Measurements from ENCODE around the gene USF1.

USF1 gene, protein sequence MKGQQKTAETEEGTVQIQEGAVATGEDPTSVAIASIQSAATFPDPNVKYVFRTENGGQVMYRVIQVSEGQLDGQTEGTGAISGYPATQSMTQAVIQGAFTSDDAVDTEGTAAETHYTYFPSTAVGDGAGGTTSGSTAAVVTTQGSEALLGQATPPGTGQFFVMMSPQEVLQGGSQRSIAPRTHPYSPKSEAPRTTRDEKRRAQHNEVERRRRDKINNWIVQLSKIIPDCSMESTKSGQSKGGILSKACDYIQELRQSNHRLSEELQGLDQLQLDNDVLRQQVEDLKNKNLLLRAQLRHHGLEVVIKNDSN

DNA sequence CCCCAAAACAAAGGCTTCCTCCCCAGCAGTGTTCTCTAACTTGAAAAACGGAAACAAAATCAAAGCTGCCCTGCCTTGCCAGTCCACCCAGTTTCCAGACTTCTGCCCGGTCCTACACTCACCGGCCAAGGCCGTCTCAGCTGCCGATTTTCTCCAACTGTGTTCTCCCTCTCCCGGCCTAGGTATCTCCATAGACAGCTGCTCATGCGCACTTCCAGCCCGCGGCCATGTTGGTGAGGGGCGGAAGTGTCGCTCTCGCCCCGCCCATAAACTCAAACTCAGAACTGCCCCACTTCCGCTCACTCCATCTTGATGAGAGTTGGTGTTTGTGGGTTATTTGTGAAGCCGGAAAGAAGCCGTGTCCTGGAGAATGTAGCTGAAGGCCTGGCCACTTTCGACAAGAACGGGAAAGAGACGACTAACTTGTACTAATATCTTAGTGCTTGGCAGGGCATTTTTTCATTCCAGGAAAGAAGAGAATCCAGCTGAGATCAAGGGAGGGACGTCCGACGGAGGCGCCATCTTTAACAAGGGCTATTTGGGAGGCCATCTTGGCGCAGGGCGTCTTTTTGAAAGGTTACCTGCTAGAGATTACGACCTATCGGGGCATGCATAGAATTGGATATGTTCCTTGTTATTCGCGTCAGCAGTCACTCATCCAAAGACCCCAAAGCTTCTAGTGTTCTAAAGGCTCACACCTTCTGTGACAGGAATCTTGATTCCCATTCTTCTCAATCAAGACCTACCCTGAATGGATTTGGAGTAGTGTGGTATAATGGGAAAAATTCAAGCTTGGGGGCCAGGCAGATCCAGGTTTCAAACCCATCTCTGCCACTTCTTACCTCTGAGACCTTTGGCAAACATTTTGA lies at the start of gene USF1:
Gene USF1, minus strand, starts transcription at position 242 of the 869 bp plus-strand sequence. CDS start 2,702 bp downstream, outside the sequence.
- DNase-seq, result peak; percentile 97
- in situ Hi-C loops (cut with HindIII; ENCODE audit: low pct_ligation_motif_present, low pct_unique_long_range_greater_than_20kb, low sequenced_read_pairs), result no loop called here

DNA sequence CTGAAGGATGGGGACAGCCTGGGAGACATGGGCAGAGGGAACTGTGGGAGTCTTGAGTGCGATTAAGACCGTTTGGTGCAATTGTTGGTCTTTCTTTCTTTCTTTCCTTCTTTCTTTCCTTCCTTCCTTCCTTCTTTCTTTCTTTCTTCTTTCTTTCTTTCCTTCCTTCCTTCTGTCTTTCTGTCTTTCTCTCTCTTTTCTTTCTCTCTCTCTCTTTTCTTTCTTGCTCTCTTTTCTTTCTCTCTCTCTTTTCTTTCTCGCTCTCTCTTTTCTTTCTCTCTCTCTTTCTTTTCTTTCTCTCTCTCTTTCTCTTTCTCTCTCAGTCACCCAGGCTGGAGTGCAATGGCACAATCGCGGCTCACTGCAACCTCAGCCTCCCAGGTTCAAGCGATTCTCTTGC lies 49.5 kb upstream of the USF1 start:
- no peak for DNase-seq
- in situ Hi-C loops (cut with HindIII; ENCODE audit: low pct_ligation_motif_present, low pct_unique_long_range_greater_than_20kb, low sequenced_read_pairs), result no loop called here

DNA sequence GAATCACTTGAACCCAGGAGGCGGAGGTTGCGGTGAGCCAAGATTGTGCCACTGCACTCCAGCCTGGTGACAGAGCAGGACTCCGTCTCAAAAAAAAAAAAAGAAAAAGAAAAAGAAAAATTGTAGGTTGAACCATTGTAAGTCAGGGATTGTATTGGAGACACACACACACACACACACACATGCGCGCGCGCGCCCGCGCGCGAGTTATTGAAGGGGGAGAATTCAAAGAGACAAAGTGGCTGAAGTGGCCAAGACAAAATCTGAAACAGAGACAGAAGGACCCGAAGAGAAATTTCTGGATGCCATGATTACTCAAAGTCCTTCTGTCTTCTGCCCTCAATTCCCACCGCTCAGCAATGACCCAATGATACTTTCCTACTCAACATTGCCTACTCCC lies 48.7 kb upstream of the USF1 start:
- in situ Hi-C loops (cut with HindIII; ENCODE audit: low pct_ligation_motif_present, low pct_unique_long_range_greater_than_20kb, low sequenced_read_pairs), result no loop called here
- DNase-seq, result no peak

DNA sequence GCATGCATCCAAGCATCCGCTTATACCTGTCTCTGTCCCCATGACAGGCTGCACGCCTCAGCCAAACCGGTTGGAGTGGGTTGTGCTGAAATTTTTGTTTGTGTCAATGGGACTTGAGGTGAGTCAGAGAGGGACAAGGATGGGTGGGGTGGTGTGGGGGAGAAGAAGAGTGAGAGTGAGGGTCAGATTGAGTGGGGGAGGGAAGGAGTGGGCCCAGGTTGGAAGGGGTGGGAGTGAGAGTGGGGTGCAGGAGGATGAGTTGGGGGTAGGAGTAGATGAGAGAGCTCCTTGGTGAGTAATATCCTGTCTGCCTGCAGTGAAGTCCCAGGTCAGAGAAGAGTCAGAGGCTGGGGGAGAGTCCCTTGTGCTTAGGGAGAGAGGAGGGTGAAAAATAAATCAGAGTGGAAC lies 46.8 kb upstream of the USF1 start:
- in situ Hi-C loops (cut with HindIII; ENCODE audit: low pct_ligation_motif_present, low pct_unique_long_range_greater_than_20kb, low sequenced_read_pairs), result no loop called here
- DNase-seq, result no peak

DNA sequence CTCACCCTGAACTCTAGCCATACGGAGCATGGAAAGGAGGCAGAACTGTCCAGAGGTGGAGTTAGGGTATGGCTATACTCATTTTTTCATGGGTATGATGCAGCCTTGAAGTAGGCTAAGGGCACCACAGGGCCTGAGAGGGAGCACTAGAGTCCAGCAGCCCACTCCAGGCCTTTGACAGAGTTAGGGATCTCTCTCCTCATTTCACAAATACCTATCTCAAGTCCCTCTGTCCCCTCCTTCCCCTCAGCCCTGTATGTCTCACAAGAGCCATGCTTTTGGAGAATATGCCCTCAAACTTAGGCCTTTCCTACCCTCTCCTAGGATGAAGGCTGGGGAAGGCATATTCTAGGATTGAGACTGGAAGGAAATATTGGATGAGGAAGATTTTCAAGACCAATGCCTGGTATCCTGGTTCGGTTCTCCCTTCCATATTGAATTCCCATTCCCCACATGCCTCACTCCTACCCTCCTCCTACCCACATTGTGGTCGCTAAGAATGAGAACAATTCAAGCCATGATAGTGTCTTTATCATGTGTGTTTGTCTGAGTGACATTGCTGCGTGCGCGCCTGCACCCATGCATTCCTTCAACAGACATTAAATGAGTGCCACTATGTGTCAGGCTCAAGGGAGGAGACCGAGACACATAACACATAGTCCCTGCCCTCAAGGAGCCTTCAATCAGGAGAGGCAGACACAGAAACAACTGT lies 46.2 kb upstream of the USF1 start:
- DNase-seq, result no peak
- in situ Hi-C loops (cut with HindIII; ENCODE audit: low pct_ligation_motif_present, low pct_unique_long_range_greater_than_20kb, low sequenced_read_pairs), result no loop called here

DNA sequence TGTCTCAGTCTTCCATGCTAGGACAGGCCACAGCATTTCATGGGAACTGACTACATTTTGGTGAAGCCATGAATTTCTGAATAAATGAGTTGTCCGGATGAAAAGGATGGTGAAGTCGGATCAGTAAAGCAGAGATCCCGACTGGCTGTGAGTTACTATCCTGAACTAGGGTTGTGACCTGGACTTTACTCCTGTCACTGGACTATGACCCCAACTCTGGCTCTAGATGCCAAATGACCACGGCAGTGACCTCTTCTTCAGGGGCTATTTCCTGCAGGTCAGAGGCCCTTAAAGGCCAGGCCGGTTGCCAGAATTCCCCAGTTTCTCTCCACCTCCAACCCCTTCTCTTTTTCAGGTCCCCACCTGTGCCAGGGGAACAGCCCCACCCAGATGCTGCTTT lies 45.3 kb upstream of the USF1 start:
- in situ Hi-C loops (cut with HindIII; ENCODE audit: low pct_ligation_motif_present, low pct_unique_long_range_greater_than_20kb, low sequenced_read_pairs), result no loop called here
- no peak for DNase-seq

DNA sequence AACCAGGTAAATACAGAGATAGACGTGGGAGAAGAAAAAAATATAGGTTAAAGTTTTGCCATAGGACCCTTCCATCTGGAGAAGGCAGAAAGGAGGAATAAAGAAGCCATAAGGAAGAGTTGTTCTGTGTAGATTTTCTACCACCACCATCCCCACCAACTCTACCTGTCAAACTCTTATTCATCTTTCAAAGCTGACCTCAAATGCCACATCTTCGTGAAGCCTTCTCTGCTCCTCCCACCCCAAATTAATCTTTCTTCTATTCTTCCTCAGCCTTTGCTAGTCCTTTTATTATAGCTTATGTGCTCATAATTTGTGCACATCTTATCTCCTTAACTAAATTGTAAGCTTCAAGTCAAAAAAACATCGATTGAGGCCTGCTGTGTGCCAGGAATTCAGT lies 44.8 kb upstream of the USF1 start:
- no peak for DNase-seq
- in situ Hi-C loops (cut with HindIII; ENCODE audit: low pct_ligation_motif_present, low pct_unique_long_range_greater_than_20kb, low sequenced_read_pairs), result no loop called here

DNA sequence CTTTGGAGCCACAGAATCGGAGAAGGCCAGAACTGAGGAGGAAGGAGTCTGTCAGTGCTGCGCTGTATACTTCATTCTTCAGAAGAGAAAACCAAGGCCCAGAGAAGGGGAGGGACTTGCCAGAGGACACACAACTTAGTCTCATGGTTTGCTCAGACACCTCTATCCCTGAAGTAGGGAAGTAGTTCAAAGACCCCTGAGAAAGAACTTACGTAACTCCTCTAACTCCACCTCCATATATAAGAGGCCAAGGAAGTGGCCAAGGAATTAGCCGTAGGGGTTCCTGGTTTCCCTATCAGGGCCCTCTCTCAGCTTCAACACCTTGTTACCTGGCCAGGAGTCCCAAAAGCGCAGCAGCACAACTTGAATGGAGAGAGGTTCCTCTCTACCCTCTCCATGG lies 44.2 kb upstream of the USF1 start:
- in situ Hi-C loops (cut with HindIII; ENCODE audit: low pct_ligation_motif_present, low pct_unique_long_range_greater_than_20kb, low sequenced_read_pairs), result no loop called here
- no peak for DNase-seq

DNA sequence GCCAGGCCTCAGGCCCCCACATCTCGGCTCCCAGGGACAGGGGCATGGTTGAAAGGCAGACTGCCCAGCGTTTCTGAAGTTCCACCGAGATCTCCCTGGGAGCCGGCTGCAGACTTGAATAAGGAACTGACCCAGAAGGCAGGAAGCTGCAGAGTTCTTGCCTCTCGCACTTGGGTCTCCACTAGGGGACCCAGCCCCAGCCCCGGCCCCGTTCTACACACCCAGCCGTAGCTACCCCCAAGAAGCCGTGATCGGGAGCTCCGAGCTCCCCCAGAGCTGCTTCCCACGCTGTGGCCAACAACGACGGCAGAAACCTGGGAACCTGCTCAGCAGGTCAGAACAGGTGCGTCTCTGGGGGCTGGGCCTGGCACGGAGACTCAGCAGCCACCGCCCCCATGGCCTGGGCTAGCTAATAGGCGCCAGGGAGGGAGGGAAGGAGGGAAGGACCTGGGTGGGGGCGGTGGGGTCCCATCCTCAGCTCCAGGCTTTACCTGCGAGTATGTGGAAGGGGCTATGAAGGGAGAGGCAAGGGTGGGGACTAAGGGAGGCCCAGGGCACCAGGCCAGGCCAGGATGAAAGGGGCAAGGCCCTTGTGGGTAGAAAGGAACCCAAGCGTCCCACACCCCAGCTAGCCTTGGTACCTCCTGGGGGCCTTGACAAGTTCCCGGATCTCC lies 43.6 kb upstream of the USF1 start, which contains the start of gene NECTIN4:
Gene NECTIN4, minus strand, starts transcription at position 308 of the 674 bp plus-strand sequence. Its CDS starts 262 bp downstream, at position 46.
- in situ Hi-C loops (cut with HindIII; ENCODE audit: low pct_ligation_motif_present, low pct_unique_long_range_greater_than_20kb, low sequenced_read_pairs), result no loop called here
- DNase-seq, result no peak

DNA sequence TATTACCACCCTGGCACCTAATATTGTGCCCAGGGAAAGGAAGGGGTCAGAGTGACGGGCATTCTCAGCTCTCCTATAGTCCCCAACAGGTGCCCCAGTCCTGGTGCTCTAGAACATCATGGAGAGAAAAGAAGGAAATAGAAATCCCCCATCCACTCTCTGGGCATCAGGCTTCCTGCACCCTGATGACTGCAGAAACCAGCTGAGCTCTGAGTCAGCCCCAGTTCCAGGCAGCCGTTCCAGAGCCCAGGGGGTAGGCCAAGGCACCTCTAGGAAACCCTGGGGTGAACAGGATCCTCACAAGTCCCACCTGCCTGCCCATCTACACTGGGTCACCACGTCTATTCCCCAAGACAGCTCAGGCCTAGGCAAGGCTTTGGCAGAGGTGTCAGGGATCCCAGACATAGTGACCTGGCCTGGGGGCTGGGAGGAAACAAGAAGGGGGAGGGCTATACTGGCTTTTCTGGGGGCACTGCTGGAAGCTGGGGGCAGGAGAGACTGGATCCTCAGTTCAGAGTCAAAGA lies 42.9 kb upstream of the USF1 start:
- DNase-seq, result peak; percentile 66
- in situ Hi-C loops (cut with HindIII; ENCODE audit: low pct_ligation_motif_present, low pct_unique_long_range_greater_than_20kb, low sequenced_read_pairs), result no loop called here

DNA sequence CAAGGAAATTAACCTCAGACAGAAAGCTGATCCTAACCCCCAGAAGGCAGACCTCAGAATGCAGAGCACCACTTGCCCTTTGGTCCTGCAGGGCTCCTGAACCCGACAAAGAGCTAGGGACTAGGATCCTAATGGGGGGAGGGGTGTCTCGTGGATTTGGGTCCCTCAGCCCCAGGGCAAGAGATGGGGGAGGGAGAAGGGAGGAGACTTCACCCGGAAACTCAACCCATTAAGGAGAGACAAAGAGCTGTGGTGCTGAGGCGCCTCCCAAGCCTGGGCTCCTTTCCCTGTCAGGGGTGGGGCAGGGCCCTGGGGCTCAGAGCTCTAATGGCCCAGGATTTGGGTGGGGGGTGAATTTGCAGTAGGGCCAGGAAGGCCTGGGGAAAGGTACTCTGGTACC lies 40.7 kb upstream of the USF1 start:
- in situ Hi-C loops (cut with HindIII; ENCODE audit: low pct_ligation_motif_present, low pct_unique_long_range_greater_than_20kb, low sequenced_read_pairs), result no loop called here
- no peak for DNase-seq

DNA sequence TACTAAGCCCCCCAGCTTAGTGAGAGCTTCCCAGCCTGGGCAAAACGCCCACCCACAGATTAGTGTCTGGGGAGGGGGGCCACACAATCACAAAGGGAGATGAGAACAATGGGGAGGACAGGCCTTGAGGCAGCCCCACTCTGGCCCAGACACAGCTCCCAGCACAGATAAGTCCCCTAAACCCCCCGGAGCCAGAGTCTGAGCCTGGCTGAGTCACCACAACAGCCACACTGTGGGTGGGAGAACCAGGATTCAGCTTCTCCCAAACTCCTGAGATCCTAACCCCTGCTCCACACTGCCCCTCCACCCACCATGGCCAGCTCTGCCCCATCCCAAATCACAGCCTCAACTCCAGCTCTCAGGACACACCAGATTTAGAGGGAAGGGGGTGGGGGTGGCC lies 39.4 kb upstream of the USF1 start:
- in situ Hi-C loops (cut with HindIII; ENCODE audit: low pct_ligation_motif_present, low pct_unique_long_range_greater_than_20kb, low sequenced_read_pairs), result no loop called here
- no peak for DNase-seq

DNA sequence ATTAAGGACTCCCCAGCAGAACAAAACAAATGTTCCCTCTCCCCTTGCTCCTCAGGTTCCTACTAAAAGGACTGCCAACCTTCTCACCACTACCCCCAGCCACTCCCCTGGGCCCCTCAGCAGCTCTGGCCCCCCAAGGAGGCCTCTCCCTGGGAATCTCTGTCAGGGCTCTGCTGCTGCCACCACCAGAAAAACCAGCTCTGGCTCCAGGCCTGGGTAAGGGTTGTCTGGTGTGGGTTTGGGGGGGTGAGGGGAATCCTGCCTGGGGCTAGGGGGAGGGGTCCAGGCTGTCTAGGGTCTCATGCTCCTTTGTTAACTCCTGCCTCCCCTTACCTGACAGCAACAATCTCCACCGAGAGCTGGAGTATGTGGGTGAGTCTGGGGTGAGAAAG lies 38.8 kb upstream of the USF1 start:
- no peak for DNase-seq
- in situ Hi-C loops (cut with HindIII; ENCODE audit: low pct_ligation_motif_present, low pct_unique_long_range_greater_than_20kb, low sequenced_read_pairs), result no loop called here

DNA sequence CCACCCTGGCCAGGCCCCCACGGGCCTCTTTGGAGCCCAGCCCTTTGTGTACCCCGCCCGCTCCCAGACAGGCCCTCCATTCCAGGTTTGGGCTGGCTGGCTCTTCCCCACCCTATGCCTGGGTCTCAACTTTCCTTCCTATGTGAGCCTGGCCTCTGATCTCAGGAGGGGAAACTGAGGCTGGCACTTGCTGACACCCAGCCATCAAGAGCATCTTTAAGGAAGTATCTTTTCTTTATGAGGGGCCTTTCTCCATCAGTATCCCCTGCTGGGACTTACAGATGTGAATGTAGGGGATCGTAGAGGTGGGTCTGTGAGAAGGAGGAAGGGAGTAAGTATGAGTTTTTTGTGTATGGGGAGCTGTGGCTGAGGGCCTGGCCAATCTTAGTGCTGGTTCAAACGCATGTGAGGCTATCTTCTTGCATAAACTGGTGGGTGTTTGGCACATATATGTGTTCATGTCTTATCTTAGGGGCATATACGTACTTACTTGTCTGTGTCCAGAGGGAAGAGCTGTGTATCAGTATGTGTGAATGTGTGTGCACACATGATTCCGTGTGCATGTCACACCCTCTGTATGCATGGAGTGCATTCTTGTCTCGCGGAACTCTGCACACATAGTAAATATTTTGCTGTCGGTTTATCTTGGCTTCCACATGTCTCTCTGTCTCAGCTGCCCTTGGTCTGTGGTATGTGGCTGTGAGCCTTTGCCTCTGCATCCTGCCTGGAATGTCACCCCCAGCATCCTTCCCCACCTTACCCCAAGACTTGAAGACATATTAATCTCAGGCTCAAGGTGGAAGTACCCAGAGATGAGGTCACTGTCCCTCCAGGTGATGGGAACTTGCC lies 38.2 kb upstream of the USF1 start:
- in situ Hi-C loops (cut with HindIII; ENCODE audit: low pct_ligation_motif_present, low pct_unique_long_range_greater_than_20kb, low sequenced_read_pairs), result no loop called here
- DNase-seq, result no peak

DNA sequence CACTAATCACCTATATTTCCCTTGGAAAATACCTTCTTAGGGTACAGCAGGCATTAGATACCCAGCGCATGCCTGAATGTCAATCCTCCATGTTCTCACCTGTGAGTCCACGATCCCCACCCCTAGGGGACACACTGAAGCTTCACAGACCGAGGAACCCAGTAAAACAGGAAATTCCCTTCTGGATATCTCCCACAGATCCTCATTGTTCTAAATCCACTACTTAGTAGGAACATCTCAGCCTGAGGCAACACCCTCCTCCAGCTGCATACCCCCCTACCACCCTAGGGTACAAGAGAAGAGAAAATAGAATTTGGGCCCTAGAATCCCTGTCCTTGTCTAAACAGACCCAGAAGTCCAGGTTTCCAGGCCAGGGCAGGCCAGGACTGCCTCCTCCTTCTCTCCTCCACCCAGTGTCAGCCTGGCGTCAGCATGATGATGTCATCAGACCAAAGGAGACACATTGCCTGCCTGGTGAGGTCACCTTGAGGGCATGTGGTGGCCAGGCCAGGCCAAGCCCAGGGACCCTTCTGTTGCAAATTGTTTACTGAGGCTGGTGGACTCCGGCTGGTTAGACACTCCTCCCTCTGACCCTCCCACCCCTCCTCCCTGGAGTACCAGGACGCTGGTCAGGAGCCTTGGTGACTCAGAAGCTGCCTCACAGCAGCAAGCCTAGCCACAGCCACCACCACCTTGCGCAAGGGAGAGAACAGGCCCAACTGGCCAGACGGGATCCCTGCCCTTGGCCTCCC lies 37.4 kb upstream of the USF1 start:
- peak; percentile 86 for DNase-seq
- in situ Hi-C loops (cut with HindIII; ENCODE audit: low pct_ligation_motif_present, low pct_unique_long_range_greater_than_20kb, low sequenced_read_pairs), result no loop called here

DNA sequence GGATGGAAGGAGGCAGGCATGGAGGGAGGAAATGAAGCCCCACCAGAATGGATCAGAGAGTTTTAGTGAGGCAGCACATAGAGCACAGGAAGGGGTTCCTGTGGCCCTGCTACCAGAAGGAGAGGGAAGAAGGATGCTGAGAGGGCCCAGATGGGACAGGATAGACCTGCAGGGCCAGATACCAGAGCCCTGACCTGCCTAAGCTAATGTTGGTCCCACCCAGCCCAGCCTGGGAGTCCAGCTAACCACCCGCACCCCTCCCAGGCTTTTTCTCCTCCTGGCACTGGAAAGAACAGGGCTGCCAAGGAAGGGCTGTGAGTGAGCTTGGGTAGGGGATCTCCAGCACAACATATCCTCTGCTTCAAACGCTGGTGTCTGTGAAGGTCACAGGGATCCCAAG lies 36.7 kb upstream of the USF1 start:
- in situ Hi-C loops (cut with HindIII; ENCODE audit: low pct_ligation_motif_present, low pct_unique_long_range_greater_than_20kb, low sequenced_read_pairs), result no loop called here
- no peak for DNase-seq

DNA sequence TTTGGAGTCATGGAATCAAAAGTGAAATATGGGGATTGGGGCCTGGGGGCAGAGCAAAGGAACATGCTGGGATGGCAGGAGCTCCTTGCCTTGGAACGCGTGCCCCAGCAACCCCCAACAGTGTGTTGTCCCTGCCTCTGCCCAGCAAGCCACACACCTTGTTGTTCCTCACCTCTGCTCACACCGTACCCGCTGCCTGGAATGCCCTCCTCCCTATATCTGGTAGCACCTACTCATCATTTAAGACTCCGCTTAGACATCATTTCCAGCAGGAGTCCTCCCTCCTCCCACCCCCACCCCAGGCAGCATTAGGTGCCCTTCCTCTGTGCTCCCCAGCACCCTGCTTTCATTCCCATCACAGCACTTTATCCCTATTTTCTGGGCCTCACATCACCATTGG lies 35.7 kb upstream of the USF1 start:
- in situ Hi-C loops (cut with HindIII; ENCODE audit: low pct_ligation_motif_present, low pct_unique_long_range_greater_than_20kb, low sequenced_read_pairs), result no loop called here

More for the DNA sequence above, 35.7 kb upstream of the USF1 start:
- no peak for DNase-seq
